ENCODE data around the gene RAP1A.
"Not testable (repeated sequence)": the region's sequence is repeated elsewhere in the genome, so short reads cannot be mapped to it uniquely, and the experiment has no call there.

Gene RAP1A

DNA sequence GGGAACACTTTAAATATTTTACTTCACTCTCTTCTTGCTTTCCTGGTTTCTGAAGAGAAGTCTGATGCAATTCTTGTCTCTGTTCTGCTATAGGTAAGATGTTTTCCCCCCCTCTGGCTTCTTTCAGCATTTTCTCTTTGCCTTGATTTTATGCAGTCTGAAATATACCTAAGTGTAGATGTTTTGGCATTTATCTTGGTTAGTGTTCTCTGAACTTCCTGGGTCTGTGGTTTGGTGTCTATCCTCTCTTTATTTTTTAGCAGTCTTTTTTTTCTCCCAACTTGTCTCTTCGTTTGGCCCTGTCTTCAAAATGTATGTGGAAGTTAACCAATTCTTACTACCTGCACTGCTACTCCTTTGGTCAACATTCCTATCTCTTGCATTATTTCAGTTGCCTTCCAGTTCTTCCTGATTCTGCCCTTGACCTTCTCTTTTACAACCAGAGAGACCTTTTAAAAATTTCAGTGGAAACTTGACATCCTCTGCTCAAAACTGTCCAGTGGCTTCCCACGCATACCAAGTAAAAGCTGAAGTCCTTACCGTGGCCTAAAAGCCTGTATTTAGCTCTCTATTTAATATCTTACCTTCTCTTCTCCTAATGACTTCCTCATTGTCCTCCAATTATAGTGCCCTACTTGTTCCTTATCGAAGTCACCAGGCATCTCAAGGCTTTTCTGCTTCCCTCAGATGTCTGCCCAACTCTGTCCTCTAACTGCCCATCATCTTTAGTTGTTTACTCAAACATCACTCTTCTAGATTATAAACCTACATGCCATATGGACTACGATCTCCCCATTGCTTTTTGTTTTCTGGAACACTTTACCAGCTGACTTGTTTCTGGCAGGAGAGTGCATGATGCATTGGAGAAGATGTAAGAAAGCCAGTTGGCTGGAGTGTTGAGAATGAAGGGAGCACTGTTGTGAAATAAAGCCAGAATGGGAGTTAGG lies 40.9 kb downstream of the RAP1A start:
- DNase-seq (ENCODE audit: low read depth in 4 of 4, low spot score in 1 of 4): no peak

DNA sequence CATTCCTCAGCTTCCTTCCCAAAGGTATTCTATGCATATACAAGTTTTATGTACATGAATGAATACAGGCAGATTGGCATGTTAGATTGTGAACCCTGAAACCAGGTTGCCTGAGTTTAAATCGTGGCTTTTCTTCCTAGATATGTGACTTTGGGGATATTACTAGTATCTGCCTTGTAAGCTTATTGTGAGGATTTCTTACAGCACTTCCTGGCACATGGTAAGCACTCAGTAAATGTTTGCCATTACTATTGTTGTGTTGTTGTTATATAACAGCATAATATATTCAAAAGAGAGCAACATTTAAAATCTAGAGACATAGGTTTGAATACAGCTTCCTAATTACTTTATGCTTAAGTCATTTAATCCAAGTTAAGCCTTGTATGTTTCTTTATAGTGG lies 45.1 kb downstream of the RAP1A start:
- no peak for DNase-seq (ENCODE audit: low read depth in 4 of 4, low spot score in 1 of 4)

DNA sequence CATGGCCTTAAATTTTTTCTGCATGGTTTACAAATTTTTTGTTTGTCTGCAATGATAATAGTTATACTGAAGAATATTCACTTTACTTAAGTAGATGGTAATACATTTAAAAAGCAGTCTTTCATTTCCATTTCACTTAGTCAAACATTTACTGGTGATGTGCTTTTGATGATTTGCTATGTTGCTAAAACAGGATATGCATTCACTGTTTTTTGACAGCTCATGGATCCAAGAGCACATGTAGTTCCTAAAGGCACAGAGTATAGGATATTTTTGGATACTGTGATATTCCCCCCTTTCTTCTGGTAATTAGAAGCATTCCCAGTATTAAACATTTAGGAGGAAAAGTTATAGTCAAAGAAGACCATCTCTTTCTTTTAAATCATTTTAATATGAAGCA lies 45.9 kb downstream of the RAP1A start:
- DNase-seq (ENCODE audit: low read depth in 4 of 4, low spot score in 1 of 4): no peak

DNA sequence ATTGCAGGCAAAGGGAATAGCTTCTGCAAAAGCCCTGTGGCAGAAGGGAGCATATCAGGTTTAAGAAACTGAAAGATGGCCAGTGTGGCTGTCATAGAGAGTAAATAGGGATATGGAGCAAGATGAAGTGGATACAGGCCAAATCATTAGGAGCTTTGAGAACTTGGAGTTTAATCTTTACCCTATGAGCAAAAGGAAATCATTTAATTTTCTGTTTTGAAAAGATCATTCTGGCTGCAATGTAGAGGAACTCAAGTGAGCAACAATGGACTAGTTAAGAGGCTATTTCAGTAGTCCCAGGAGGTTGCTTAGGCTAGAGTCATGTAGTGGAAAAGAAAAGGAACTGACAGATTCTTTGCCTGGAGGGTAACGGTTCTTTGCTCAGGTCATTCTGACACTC lies 47.2 kb downstream of the RAP1A start:
- no peak for DNase-seq (ENCODE audit: low read depth in 4 of 4, low spot score in 1 of 4)

DNA sequence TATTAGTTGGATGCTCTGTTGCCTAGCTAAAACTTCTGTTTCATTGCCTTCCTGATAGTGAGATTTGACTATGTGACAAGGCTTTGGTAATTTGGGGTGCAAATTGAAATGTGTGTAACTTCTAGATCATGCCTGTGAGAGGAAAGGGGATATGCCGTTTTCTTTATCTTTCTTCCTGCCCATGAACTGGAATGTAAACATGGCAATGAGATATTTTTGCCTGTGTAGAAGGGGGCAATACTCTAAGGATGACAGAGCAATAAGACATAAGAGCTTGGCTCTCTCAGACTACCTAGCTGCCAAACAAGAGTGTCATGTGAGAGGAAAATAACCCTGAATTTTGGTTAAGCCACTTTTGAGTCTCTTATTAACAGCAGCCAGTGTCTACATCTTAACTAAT lies 49.7 kb downstream of the RAP1A start:
- DNase-seq (ENCODE audit: low read depth in 4 of 4, low spot score in 1 of 4): no peak

DNA sequence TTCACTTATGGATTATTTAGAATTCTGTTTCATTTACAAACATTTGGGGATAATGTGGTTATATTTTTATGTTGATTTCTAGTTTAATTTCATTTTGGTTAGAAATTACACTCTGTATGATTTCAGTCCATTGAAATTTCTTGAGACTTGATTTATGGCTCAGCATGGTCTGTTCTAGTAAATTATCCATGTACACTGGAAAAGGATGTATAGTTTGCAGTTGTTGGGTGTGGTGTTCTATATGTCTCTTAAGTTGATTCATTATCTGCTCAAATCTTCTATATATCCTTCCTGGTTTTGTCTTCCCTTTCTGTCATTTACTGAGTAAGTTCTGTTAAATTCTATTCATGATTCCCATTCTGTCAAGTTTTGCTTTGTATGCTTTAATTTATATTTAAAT lies 52.3 kb downstream of the RAP1A start:
- no peak for DNase-seq (ENCODE audit: low read depth in 4 of 4, low spot score in 1 of 4)

DNA sequence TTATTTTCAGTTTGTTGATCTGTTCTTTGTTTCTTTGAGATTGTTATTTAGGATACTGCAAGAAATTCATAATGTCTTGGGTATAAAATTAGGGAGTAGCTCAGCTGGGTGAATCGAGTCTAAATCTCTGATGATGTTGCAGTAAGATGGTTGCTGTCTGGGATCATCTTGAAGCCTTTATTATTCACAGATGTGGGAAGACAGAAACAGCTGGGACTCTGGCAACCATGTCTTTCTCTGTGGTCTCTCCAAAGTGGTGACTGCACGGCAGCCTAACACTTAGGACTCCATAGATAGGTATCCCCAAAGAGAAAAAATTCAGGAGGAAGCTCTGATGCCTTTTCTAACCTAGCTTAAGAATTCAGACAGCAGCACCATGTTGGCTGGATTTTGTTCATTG lies 52.7 kb downstream of the RAP1A start:
- DNase-seq (ENCODE audit: low read depth in 4 of 4, low spot score in 1 of 4): no peak

DNA sequence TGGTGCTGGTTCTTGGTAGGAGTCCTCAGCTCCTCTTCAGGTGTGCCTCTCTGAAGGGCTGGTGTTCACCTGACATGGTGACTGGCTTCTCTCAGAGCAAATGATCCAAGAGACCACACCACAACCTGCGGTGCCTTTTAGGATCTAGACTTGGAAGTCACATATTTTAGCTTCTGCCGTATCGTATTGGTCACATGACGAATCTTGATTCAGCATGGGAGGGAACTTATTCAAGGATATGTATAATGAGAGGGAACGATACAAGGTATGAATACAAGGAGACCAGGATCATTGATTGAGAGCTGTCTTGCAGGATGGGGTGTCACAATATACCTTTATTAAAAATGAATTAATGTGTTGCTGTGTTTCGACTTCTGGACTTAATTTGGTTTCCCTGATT lies 58.0 kb downstream of the RAP1A start:
- no peak for DNase-seq (ENCODE audit: low read depth in 4 of 4, low spot score in 1 of 4)

DNA sequence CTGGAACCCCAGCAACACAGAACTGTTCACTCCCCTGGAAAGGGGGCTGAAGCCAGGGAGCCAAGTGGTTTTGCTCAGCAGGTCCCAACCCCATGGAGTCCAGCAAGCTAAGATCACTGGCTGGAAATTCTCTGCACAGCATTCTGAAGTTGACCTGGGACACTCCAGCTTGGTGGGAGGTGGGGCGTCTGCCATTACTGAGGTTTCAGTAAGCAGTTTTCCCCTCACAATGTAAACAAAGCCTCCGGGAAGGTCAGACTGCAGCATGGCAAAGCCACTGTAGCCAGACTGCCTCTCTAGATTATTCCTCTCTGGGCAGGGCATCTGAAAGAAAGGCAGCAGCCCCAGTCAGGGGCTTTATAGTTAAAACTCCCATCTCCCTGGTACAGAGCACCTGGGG lies 60.0 kb downstream of the RAP1A start:
- DNase-seq (ENCODE audit: low read depth in 4 of 4, low spot score in 1 of 4): no peak

DNA sequence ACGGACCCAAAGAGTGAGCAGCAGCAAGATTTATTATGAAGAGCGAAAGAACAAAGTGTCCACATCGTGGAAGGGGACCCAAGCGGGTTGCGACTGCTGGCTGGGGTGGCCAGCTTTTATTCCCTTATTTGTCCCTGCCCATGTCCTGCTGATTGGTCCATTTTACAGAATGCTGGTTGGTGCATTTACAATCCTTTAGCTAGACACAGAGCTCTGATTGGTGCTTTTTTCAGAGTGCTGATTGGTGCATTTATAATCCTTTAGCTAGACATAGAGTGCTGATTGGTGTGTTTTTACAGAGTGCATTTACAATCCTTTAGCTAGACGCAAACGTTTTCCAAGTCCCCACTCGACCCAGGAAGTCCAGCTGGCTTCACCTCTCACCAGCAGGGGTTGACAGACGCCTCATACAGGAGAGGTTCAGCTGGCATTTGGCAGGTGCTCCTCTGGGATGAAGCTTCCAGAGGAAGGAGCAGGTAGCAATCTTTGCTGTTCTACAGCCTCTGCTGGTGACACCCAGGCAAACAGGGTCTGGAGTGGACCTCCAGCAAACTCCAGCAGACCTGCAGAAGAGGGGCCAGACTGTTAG lies 60.7 kb downstream of the RAP1A start:
- DNase-seq (ENCODE audit: low read depth in 4 of 4, low spot score in 1 of 4): not testable (repeated sequence)

DNA sequence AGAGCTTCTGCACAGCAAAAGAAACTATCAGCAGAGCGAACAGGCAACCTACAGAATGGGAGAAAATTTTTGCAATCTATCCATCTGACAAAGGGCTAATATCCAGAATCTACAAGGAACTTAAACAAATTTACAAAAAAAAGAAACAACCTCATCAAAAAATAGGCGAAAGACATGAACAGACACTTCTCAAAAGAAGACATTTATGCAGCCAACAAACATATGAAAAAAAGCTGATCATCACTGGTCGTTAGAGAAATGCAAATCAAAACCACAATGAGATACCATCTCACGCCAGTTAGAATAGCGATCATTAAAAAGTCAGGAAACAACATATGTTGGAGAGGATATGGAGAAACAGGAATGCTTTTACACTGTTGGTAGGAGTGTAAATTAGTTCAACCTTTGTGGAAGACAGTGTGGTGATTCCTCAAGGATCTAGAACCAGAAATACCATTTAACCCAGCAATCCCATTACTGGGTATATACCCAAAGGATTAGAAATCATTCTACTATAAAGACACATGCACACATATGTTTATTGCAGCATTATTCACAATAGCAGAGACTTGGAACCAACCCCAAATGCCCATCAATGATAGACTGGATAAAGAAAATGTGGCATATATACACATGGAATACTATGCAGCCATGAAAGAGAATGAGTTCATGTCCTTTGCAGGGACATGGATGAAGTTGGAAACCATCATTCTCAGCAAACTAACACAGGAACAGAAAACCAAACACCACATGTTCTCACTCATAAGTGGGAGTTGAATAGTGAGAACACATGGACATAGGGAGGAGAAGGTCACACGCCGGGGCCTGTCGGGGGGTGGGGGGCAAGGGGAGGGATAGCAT lies 65.9 kb downstream of the RAP1A start:
- DNase-seq (ENCODE audit: low read depth in 4 of 4, low spot score in 1 of 4): not testable (repeated sequence)

DNA sequence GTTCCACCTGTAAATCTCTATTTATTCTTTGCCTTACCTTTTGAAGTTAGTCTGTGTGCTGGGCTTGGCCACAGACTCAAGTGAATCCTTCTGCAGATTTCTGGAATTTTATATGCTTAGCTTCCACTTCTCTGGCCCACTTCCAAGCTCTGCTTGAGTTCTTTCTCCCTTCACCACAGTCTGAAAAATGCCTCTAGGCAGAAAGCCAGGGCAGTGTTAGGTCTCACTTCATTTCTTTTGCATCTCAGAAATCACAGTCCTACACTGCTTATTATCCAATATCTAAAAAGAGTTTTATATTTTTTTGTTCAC lies 70.7 kb downstream of the RAP1A start:
- DNase-seq (ENCODE audit: low read depth in 4 of 4, low spot score in 1 of 4): no peak

DNA sequence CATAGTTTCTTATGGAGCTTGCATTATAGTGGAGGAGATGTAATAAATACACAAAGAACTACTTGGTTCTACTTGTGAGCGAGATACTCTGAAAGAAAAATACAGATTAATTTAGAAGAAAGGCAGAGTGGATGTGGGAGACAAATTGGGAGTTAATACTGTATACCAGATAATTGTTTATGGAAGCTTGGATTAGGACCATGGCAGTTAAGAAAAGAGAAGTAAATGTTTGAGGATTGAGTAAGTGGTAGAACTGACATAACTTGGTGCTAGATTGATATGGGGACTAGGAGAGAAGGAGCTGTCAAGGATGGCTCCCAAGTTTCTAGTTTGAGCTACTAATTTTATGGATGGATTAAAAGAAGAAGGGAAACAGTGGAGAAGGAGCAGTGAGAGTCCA lies 72.3 kb downstream of the RAP1A start:
- DNase-seq (ENCODE audit: low read depth in 4 of 4, low spot score in 1 of 4): no peak

DNA sequence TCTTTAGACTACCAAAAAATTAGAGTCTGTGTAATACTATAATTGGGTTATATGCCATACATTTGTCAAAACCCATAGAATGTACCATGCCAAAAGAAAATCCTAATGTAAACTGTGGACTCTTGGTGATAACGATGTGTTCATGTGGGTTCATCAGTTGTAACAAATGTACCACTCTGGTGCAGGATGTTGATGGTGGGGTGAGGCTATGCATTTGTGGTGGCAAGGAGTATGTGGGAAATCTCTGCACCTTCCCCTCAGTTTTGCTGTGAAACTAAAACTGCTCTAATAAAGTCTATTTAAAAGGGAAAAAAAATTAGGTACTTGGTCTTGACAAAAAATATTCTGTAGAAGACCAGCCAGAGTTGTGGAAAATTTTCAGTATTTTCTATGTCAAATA lies 76.2 kb downstream of the RAP1A start:
- no peak for DNase-seq (ENCODE audit: low read depth in 4 of 4, low spot score in 1 of 4)

DNA sequence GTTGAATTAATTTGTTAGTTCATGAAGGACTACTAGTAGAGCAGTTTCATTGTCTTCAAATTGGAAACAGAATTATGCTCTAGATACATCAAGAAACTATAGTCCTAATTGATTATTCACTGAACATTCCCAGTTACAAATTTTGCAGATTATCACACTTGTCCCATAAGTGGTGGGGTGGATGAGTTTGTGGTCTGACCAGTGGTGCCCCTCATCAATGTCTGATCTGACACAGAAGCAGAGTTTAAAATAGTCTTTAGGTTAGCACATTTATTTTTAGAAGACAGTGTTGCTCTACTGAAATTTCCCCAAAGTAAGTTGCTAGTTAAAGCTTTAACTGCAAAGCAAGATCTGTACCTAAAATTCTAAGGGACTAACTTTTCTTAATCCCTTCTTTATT lies 76.7 kb downstream of the RAP1A start:
- no peak for DNase-seq (ENCODE audit: low read depth in 4 of 4, low spot score in 1 of 4)

DNA sequence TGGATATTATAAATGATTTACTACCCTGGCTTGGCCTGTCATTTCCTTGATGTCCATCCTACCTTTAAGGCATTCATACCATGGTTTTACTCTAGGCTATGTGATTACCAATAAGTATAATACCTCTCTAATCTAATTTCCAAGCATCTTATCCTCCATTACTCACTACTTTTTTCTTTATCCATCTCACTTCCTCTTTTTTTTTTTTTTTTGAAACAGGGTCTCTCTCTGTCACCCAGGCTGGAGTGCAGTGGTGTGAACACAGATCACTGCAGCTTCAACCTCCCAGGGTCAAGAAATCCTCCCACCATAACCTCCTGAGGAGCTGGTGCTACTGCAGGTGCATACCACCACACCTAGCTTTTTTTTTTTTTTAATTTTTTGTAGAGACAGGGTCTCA lies 79.7 kb downstream of the RAP1A start:
- no peak for DNase-seq (ENCODE audit: low read depth in 4 of 4, low spot score in 1 of 4)

DNA sequence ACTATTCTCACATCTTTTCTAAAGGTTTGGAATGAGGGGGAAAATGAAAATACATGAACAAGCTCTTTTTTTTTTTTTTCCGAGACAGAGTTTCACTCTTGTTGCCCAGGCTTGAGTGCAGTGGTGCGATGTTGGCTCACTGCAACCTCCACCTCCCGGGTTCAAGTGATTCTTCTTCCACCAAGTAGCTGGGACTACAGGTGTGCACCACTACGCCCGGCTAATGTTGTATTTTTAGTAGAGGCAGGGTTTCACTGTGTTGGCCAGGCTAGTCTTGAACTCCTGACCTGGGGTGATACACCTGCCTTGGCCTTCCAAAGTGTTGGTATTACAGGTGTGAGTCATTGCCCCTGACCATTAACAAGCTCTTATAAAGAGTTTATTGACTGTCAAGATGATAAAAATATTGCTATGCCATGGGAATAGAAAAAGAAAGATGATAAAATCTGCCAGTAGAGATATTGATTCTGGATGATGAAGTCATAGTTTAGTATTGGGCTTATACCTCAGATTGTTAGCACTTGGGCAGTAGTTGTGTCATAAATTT lies 83.0 kb downstream of the RAP1A start:
- DNase-seq (ENCODE audit: low read depth in 4 of 4, low spot score in 1 of 4): no peak

DNA sequence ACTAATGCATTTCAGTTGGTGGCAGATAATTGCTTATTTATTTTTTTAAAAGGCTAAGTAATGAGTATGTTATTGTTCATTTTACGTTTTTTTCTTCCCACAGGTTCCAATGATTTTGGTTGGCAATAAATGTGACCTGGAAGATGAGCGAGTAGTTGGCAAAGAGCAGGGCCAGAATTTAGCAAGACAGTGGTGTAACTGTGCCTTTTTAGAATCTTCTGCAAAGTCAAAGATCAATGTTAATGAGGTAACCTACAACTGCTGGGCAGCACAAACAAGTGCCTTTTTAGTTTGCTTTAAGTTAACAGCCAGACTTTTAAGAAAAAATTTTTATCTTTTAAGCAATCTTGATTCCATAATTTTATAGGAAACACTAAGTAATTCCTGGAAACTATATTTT lies 84.7 kb downstream of the RAP1A start:
- no peak for DNase-seq (ENCODE audit: low read depth in 4 of 4, low spot score in 1 of 4)

DNA sequence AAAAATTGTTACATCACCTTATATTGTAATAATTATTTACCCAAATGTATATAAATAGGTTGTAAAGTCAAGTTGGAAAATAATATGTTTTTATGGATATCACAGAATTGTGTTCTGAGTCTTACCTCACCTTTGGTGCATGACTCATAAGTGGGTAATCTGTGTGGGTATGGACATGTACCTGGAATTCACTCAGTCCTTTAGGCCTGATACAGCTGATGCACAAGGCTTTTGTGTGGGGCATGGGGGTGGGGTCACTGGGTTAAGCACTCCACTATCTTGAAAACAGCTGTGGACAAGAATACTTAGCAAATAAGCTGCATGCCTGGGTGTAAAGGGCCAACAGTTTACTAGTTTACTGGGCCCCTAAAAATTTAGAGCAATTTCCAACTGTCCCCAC lies 85.2 kb downstream of the RAP1A start:
- DNase-seq (ENCODE audit: low read depth in 4 of 4, low spot score in 1 of 4): no peak

DNA sequence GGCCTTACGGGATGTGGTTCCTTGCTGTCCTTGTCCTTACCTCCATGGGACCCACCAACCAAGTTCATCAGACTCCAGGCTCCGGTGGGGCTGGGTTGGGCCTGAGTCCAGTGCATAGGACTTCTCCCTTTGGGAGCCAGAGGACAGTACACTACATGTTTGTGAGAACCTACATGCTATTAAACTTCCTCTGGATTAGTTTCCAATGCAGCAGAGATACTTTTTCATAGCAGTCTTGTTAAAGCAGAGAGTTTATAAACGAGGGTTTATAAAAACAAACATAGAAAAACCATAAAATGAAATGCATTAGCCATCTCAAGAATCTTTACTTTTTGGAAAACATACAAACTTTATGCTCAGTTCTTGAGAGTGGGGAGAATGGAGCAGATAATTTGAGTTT lies 86.3 kb downstream of the RAP1A start:
- DNase-seq (ENCODE audit: low read depth in 4 of 4, low spot score in 1 of 4): no peak

DNA sequence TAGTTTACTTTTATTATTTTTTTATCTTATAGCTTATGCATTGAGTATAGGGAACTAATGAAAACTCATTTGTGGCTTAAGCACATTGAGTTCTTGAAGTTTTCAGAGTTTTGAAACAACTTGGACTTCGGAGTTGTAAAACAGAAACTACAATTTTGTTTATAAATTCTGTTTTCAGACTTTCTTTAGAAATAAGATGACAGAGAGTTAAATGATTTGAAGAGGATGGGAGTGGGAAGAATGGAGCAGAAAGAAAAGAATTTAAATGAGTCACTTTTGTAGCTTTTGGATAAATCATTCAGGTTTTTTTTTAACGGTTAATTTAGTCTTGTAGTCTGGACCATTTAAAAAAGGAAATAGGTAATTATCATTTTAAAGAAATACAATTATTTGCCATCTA lies 87.3 kb downstream of the RAP1A start:
- DNase-seq (ENCODE audit: low read depth in 4 of 4, low spot score in 1 of 4): no peak

DNA sequence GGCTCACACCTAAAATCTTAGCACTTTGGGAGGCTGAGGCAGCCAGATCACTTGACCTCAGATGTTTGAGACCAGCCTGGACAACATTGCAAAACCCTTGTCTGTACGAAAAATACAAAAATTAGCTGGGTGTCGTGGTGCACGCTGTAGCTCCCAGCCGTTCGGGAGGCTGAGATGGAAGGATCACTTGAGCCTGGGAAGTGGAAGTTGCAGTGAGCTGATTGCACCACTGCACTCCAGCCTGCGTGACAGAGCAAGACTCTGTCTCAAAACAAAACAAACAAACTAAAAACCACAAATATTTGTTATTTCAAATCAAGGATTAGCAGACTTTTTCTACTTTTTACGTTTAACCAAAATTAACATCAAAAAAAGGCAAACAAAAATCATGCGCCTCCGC lies 88.3 kb downstream of the RAP1A start:
- DNase-seq (ENCODE audit: low read depth in 4 of 4, low spot score in 1 of 4): no peak
